ENCODE results near the gene CBLL1. TPM values are rescaled to one million over a fixed set of nuclear protein-coding genes. Genes with fewer than 3 reads are reported as not detected.

Gene CBLL1
- total RNA-seq, 1 experiment from 2014 or later, result 10.7 TPM

DNA sequence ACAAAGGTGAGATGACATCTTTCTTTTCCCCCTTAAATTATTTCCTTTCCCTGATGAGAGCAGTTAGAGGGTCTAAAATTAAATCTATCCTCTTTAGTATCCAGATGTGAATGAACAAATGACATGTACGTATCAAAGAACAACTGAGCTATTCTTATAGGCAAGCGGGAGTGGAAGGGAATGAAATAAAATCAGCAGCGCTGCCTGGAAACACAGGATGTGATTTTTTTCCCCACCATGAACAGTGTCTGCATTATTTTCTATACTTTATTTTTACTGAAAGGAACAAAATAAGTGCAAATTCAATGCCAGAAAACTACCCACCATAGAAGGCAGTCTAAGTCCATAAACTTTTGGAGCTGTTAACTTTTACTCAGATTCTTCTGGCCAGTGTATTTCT is 42.8 kb upstream of the CBLL1 start:
- no peak overlapping the region for H3K27ac ChIP-seq (ENCODE audit: low read length)
- CTCF ChIA-PET, result no interaction called here
- intact Hi-C loops (cut with micrococcal nuclease), result no loop called here

GRCh38 chr7:107703219-107703618 is 40.7 kb upstream of the CBLL1 start:
- CTCF ChIA-PET, result no interaction called here
- no peak overlapping the region for H3K4me2 ChIP-seq (ENCODE audit: low read length)

More for the DNA sequence above, 42.8 kb upstream of the CBLL1 start:
- Histone ChIP-seq H3K4me2 (ENCODE audit: low read length) (no peak overlapping the region), H3K27me3 (ENCODE audit: low read length) (no peaks in the 10 kb centered on the region), H3F3A (ENCODE audit: low read length, unreplicated experiment) (no peaks in the 10 kb centered on the region), H3K9me3 (ENCODE audit: low read length) (no peaks in the 10 kb centered on the region), H2AFZ (ENCODE audit: low read length) (no peak overlapping the region), H3K4me3 (ENCODE audit: low read length) (no peak overlapping the region), H3K9ac (ENCODE audit: low read length) (no peak overlapping the region), H4K20me1 (ENCODE audit: low read length) (no peaks in the 10 kb centered on the region), H3K36me3 (ENCODE audit: low read depth, low read length) (no peaks in the 10 kb centered on the region), H3K9me2 (replicated peaks; ENCODE audit: low read length) (no peaks in the 10 kb centered on the region), H3K79me2 (ENCODE audit: low read length) (no peaks in the 10 kb centered on the region), H3K4me1 (ENCODE audit: insufficient read depth, low read length) (no peaks in the 10 kb centered on the region)
- BruUV-seq (replicated peaks), result no TSS peak
- no peak for ATAC-seq
- DNase-seq, result no peak
- TF ChIP-seq EZH2 (IDR thresholded peaks at IDR 0.05; ENCODE audit: low read length, unreplicated experiment) (no peak), CTCF (conservative IDR thresholded peaks at IDR 0.05; ENCODE audit: low read depth, low read length) (no peak), EZH2phosphoT487 (IDR thresholded peaks at IDR 0.05; ENCODE audit: borderline replicate concordance, low read length) (no peak)
- POLR2A ChIA-PET (ENCODE audit: unreplicated experiment), result interaction anchor here (0.7 kb wide), 1 partner anchor 236 kb away, joined by 3 read pairs; no protein-coding TSS in a partner anchor

More at GRCh38 chr7:107703219-107703618, 40.7 kb upstream of the CBLL1 start:
- ATAC-seq (no peak), DNase-seq (no peak)
- H3K4me1 ChIP-seq (ENCODE audit: insufficient read depth, low read length), result no peaks in the 10 kb centered on the region
- H3K9me3 ChIP-seq (ENCODE audit: low read length), result no peaks in the 10 kb centered on the region
- TF ChIP-seq EZH2 (IDR thresholded peaks at IDR 0.05; ENCODE audit: low read length, unreplicated experiment), result no peak
- TF ChIP-seq EZH2phosphoT487 (IDR thresholded peaks at IDR 0.05; ENCODE audit: borderline replicate concordance, low read length), result no peak
- TF ChIP-seq CTCF (conservative IDR thresholded peaks at IDR 0.05; ENCODE audit: low read depth, low read length), result no peak
- H3K27me3 ChIP-seq (ENCODE audit: low read length), result no peaks in the 10 kb centered on the region
- H2AFZ ChIP-seq (ENCODE audit: low read length), result no peak overlapping the region
- H3K9me2 ChIP-seq (replicated peaks; ENCODE audit: low read length), result no peaks in the 10 kb centered on the region
- H3F3A ChIP-seq (ENCODE audit: low read length, unreplicated experiment), result no peaks in the 10 kb centered on the region
- POLR2A ChIA-PET (ENCODE audit: unreplicated experiment), result no interaction called here
- intact Hi-C loops (cut with micrococcal nuclease), result no loop called here
- no peaks in the 10 kb centered on the region for H3K36me3 ChIP-seq (ENCODE audit: low read depth, low read length)
- H4K20me1 ChIP-seq (ENCODE audit: low read length), result no peaks in the 10 kb centered on the region
- no peaks in the 10 kb centered on the region for H3K79me2 ChIP-seq (ENCODE audit: low read length)
- H3K27ac ChIP-seq (ENCODE audit: low read length), result no peak overlapping the region
- H3K9ac ChIP-seq (ENCODE audit: low read length), result no peak overlapping the region
- H3K4me3 ChIP-seq (ENCODE audit: low read length), result no peak overlapping the region
- BruUV-seq (replicated peaks), result no TSS peak
